ENCODE data around the gene TENM4. TPM values are rescaled to one million over a fixed set of nuclear protein-coding genes. Genes with fewer than 3 reads are reported as not detected.

Gene TENM4
- total RNA-seq, 1 donor from 2014 or later: 306 TPM

- no peak for DNase-seq (ENCODE audit: low read depth)
Observed at GRCh38 chr11:78820741-78821140, 620.1 kb downstream of the TENM4 start.

- DNase-seq (ENCODE audit: low read depth): no peak
Observed at GRCh38 chr11:78818201-78818600, 622.6 kb downstream of the TENM4 start.

- DNase-seq (ENCODE audit: low read depth): no peak
Observed at GRCh38 chr11:78815831-78816230, 625.0 kb downstream of the TENM4 start.

GRCh38 chr11:78812513-78813293, 628.1 kb downstream of the TENM4 start:
- DNase-seq (ENCODE audit: low read depth): no peak

GRCh38 chr11:78810559-78811009, 630.2 kb downstream of the TENM4 start:
- DNase-seq (ENCODE audit: low read depth): no peak

GRCh38 chr11:78809931-78810541, 630.8 kb downstream of the TENM4 start:
- DNase-seq (ENCODE audit: low read depth): no peak

- no peak for DNase-seq (ENCODE audit: low read depth)
Observed at GRCh38 chr11:78808923-78809322, 631.9 kb downstream of the TENM4 start.

GRCh38 chr11:78807351-78807750, 633.5 kb downstream of the TENM4 start:
- no peak for DNase-seq (ENCODE audit: low read depth)

GRCh38 chr11:78806214-78807004, 634.4 kb downstream of the TENM4 start:
- DNase-seq (ENCODE audit: low read depth): peak; percentile 85

GRCh38 chr11:78804991-78805390, 635.8 kb downstream of the TENM4 start:
- no peak for DNase-seq (ENCODE audit: low read depth)

GRCh38 chr11:78803995-78804394, 636.8 kb downstream of the TENM4 start:
- DNase-seq (ENCODE audit: low read depth): no peak

- peak; percentile 44 for DNase-seq (ENCODE audit: low read depth)
Observed at GRCh38 chr11:78802058-78802761, 638.6 kb downstream of the TENM4 start.

- peak; percentile 94 for DNase-seq (ENCODE audit: low read depth)
Observed at GRCh38 chr11:78801161-78801884, 639.5 kb downstream of the TENM4 start.

- no peak for DNase-seq (ENCODE audit: low read depth)
Observed at GRCh38 chr11:78800756-78801155, 640.1 kb downstream of the TENM4 start.

GRCh38 chr11:78800096-78800690, 640.6 kb downstream of the TENM4 start:
- DNase-seq (ENCODE audit: low read depth): no peak

- peak; percentile 33 for DNase-seq (ENCODE audit: low read depth)
Observed at GRCh38 chr11:78798663-78799062, 642.2 kb downstream of the TENM4 start.

GRCh38 chr11:78797559-78797958, 643.3 kb downstream of the TENM4 start:
- no peak for DNase-seq (ENCODE audit: low read depth)

GRCh38 chr11:78796956-78797355, 643.9 kb downstream of the TENM4 start:
- peak; percentile 96 for DNase-seq (ENCODE audit: low read depth)

- DNase-seq (ENCODE audit: low read depth): peak; percentile 96
Observed at GRCh38 chr11:78795621-78796261, 645.1 kb downstream of the TENM4 start.

- DNase-seq (ENCODE audit: low read depth): no peak
Observed at GRCh38 chr11:78791964-78792363, 648.9 kb downstream of the TENM4 start.
